GM18502 (cell line): Measurements from ENCODE around the gene KRTAP20-2.

Experiments
- ATAC-seq: cut with Tn5 transposase; IDR thresholded peaks from one replicate; pipeline ENCODE4 v1.9.1; 2021; ENCODE audit warnings: mild to moderate bottlenecking; ENCODE audit not compliant: unreplicated experiment, poor library complexity

The KRTAP20-2 gene

DNA sequence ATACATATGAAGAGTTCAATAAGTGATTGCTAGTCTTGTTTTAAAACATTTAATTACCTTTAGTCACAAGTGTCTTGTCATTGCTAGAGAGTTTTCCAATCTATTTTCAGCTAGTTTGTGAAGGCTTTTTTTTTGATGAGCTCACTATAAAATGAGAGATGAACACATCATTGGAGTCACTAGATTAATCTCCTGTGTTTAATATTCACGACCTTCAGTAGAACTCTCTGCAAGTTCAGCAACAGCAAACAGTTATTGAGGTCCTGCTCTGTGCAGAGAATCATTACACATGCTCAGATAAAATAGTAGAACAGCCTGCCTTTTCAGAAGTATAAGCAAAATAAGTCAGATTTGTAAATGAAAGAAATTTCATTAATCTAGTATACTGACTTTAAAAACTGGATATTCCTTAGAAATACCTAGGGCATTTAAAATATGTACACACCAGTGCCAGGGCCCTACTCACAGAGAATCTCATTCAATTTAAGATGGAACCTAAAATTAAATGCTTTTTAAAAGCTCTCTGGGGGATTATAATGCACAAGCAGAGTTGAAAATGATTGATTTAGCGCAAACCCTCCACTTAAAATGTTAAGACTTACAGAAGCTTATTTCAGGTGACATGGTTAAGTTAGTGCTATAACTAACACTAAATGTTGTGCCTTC lies 38.1 kb downstream of the KRTAP20-2 start:
- ATAC-seq: no peak

GRCh38 chr21:30674312-30674711 lies 39.3 kb downstream of the KRTAP20-2 start:
- no peak for ATAC-seq

DNA sequence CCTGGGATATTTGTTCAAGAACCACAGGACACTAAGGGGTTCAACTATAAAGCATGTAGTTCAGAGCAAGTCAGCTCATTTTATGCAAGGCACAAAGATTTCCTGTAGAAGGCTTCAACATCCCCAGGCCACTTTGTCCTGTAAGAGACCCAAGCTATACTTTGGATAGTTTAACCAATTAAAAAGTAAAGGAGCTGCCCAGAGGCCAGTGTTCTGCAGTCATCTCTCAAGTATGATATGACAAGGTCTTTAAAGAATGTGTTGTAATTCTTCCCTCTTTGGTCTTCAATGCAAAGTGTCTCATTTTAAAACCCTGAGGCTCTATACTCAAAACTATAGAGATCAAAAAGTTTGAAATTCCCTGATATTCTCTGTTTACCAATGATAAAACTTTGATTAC lies 41.7 kb downstream of the KRTAP20-2 start:
- ATAC-seq: no peak

- no peak for ATAC-seq
These were observed 45.6 kb downstream of the KRTAP20-2 start for GRCh38 chr21:30680586-30680985.

GRCh38 chr21:30684506-30684905 lies 49.5 kb downstream of the KRTAP20-2 start:
- ATAC-seq: no peak
